Left ventricle myocardium superior (tissue), 1 donor: Measurements from ENCODE around the gene ASXL2. TPM values are rescaled to one million over a fixed set of nuclear protein-coding genes. Genes with fewer than 3 reads are reported as not detected.
"Not testable (repeated sequence)": the region's sequence is repeated elsewhere in the genome, so short reads cannot be mapped to it uniquely, and the experiment has no call there.

Experiments used
- ATAC-seq: fragments of 200-7000 bp; cut with Tn5 transposase; one replicate; pipeline ENCODE4 v1.9.1; 2020; ENCODE audit warnings: mild to moderate bottlenecking, moderate library complexity
- DNase-seq: peaks from one replicate; pipeline ENCODE4 v3.0.0-alpha.2; 2020
- intact Hi-C: fragments of 100-400 bp; cut with micrococcal nuclease; formaldehyde crosslinking; loops from one replicate; pipeline ENCODE4 v1.11.0; 2022
- long read RNA-seq: library from polyadenylated mRNA; unstranded; transcript quantifications from one replicate; pipeline ENCODE4 v2.0.0, GENCODE V29; 2021
- total RNA-seq: library from RNA; stranded (reverse); fragmentation: NEBNext Ultra II Directional; extraction: Animal tissue kit (Norgen Biotek cat#: 25700); gene quantifications from one replicate; pipeline ENCODE4 v1.2.1, GENCODE V29; 2021
- donor health status: DM: no; HTN: yes; CAD: no; lungs with severe emphysema.

The ASXL2 gene
- 26.1 TPM for total RNA-seq
- long read RNA-seq, partial matches to known transcripts = 0 of 3 reads
- long read RNA-seq, other reads (novel, unspliced or antisense) = 3 of 3 reads

DNA sequence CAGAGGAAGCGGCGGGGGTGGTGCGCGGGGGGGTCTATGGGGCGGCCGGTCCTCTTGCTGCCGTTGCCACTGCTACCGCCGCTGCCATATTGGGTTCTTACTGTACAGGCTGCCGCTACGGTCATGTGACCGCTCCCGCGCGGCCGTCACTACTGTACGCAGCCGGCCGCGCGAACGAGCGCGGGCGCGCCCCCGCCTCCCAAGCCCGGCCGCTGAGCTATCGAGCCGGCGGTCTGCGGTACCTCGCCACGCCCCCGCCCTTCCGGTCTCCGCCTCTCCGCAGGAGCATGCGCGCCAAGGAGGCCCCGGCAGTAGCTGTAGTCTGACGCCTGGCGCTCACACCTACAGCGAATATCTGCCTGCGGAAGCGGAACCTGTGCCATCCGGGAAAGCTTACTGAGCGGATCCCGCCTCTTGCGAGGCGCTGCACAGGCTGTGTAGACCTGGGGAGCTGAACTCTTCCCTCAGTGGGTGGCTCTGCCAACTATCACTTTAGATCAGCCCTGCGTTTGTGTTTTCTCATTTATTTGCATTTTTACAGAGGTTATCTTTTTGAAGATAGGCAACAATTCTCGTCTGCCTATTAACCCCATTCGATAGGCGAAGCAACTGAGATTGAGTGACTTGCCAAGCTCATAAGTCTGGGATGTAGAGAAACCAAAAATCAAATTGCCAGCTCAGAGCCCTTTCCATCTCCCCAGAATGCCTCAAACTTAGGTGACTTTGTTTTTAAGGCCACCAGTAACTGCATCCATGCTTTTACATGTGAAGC lies at the start of gene ASXL2:
Gene ASXL2 (minus strand): TSS at position 127 of the 772 bp plus-strand sequence. CDS start 265 bp downstream, outside the sequence.
- peak; percentile 99 for DNase-seq
- intact Hi-C loops = no loop called here
- ATAC-seq = peak; percentile 98

- DNase-seq (no peak), ATAC-seq (no peak)
- intact Hi-C loops = no loop called here
These were observed 48.9 kb upstream of the ASXL2 start for GRCh38 chr2:25926984-25927756.

DNA sequence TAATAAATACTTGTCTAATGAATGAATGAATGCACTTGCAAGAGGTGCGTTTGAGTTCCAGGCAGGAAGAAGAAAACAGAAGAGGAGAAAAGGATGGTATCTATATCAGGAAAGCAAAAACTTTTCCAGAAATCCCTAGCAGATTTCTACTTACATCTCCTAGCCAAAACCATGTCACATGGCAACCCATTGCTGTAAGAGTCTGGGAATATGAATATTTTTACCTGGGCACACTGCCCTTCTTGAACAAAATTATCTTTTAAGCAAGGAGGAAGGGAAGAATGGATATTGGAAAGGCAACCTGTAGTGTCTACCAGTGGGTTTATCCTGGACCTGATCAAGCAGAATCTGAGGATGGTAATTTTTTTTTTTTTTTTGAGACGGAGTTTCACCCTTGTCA lies 44.2 kb upstream of the ASXL2 start:
- intact Hi-C loops = no loop called here
- ATAC-seq = no peak
- no peak for DNase-seq

GRCh38 chr2:25920786-25921415 lies 42.6 kb upstream of the ASXL2 start:
- ATAC-seq (no peak), DNase-seq (no peak)
- intact Hi-C loops = no loop called here

DNA sequence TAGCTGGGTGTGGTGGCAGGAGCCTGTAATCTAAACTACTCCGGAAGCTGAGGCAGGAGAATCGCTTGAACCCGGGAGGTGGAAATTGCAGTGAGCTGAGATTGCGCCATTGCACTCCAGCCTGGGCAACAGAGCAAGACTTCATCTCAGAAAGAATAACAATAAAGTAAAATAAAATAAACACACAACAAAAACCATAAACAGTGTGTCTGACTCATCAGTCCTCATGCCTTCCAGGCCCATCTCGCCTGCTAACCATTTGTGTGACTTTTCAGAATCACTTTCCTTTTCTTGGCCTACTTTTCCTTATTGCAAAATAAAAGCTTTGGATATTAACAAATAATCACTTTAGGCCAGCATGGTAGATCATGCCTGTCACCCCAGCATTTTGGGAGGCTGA lies 42.0 kb upstream of the ASXL2 start:
- intact Hi-C loops = no loop called here
- DNase-seq (no peak), ATAC-seq (no peak)

- intact Hi-C loops = no loop called here
- no peak for ATAC-seq
These were observed 39.5 kb upstream of the ASXL2 start for GRCh38 chr2:25917832-25918231.

GRCh38 chr2:25917411-25917810 lies 39.1 kb upstream of the ASXL2 start:
- ATAC-seq, intact Hi-C loops, DNase-seq: not testable (repeated sequence)

More at GRCh38 chr2:25917832-25918231, 39.5 kb upstream of the ASXL2 start:
- no peak for DNase-seq

- DNase-seq, ATAC-seq, intact Hi-C loops: not testable (repeated sequence)
These were observed 37.9 kb upstream of the ASXL2 start for GRCh38 chr2:25915944-25916772.

DNA sequence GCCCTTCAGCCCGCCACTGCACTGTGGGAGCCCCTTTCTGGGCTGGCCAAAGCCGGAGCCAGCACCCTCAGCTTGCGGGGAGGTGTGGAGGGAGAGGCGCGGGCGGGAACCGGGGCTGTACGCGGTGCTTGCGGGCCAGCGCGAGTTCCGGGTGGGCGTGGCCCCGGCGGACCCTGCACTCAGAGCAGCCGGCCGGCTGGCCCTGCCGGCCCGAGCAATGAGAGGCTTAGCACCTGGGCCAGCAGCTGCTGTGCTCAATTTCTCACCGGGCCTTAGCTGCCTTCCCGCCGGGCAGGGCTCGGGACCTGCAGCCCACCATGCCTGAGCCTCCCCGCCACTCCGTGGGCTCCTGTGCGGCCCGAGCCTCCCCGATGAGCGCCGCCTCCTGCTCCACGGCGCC lies 37.1 kb upstream of the ASXL2 start:
- ATAC-seq, DNase-seq, intact Hi-C loops: not testable (repeated sequence)

DNA sequence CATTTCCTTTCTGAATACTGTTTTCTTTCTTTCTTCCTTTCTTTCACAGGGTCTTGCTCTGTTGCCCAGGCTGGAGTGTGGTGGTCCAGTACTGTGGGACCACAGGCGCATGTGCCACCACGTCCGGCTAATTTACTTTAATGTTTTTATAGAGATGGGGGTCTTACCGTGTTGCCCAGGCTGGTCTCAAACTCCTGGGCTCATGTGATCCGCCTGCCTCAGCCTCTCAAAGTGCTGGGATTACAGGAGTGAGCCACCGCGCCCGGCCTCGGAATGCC lies 35.3 kb upstream of the ASXL2 start:
- intact Hi-C loops, ATAC-seq, DNase-seq: not testable (repeated sequence)

DNA sequence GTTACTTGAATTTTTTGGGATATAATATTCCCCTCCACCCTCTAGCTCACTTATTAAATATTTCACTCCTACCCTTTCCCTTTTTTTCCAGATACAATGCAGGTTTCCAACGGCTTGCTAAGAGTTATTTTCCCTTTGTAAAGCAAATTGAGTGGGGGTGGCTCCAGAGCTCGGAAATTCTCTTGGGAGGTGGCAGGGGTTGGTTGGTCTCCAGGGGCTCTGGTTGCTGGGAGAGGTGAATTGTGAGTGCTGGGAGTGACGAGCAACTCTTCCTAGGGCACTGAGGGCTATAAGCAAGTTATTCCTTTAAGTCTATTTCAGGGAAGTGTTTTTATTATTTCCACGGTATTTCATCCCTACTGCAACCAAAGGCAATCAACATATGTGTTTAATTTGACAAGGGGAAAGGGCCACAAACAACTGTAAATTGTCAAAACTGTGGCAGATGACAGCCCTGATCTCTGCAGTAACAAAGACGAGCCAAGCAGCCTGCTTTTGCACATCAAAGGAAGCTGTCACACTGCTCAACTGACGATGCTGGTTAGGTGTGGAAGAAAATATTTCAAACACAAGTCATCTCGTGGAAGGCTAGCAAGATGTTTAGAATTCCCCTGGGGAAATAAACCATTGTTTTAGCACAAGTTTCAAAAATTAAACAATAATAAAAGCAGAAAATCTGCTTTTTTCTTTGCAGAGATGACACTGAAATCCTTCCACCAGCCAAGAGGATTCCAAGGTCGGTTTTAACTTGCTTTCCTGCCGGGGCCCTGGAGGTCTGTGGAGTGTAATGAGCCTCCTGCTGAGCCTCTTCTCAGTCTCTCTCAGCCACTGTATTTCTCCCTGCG lies 34.8 kb upstream of the ASXL2 start:
- DNase-seq (no peak), ATAC-seq (no peak)
- intact Hi-C loops = no loop called here

DNA sequence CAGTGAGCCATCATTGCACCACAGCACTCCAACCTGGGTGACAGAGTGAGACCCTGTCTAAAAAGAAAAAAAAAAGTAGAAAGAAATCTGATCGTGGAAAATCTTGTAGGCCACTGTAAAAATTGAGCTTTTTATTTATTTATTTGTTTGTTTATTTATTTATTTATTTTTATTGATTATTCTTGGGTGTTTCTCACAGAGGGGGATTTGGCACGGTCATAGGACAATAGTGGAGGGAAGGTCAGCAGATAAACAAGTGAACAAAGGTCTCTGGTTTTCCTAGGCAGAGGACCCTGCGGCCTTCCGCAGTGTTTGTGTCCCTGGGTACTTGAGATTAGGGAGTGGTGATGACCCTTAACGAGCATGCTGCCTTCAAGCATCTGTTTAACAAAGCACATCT lies 31.3 kb upstream of the ASXL2 start:
- intact Hi-C loops, ATAC-seq, DNase-seq: not testable (repeated sequence)

DNA sequence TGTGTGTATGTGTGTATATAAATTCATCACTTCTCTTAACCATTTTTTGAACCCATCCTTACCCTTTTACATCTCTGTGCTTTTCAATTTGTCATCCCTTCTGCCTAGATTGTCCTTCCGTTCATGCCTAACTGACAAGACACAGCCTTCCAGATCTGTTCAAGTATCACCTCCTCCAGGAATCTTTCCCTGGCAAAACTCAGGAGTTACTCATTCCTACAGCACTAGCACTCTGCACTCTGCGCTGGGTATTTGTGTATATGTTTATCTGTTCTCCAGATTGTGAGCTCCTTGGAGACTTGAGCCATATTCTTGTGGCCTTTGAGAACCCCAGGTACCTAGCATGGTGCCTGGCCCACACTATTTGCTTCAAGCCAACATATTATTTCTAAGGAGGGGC lies 26.8 kb upstream of the ASXL2 start:
- ATAC-seq (no peak), DNase-seq (no peak)
- intact Hi-C loops = no loop called here

DNA sequence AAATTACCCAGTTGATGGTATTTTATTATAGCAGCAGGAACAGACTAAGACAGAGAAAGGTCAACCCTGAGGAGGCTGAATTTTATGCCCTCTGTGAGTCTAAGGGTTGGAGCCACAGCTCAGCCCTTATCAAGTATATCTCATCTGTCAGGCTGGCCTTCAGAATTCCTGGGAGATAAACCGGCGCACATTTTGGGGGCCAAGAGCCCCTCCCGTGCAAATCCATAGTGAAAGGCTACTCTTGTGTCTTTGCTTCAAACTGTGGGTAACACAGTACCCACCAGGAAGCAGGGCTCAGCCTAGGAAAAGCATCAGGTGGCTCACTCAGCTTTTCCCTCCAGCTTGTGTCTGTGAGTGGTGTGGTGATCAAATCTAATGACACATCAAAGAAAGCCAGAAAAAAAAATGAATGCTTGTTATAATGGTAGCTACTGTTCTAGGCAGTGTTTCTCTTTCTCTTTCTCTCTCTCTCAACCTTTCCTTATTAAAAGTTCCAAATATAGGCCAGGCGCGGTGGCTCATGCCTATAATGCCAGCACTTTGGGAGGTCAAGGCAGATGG lies 25.0 kb upstream of the ASXL2 start:
- DNase-seq (no peak), ATAC-seq (no peak)
- intact Hi-C loops = no loop called here

GRCh38 chr2:25899404-25899970 lies 21.2 kb upstream of the ASXL2 start:
- no peak for ATAC-seq
- DNase-seq = no peak
- intact Hi-C loops = no loop called here

DNA sequence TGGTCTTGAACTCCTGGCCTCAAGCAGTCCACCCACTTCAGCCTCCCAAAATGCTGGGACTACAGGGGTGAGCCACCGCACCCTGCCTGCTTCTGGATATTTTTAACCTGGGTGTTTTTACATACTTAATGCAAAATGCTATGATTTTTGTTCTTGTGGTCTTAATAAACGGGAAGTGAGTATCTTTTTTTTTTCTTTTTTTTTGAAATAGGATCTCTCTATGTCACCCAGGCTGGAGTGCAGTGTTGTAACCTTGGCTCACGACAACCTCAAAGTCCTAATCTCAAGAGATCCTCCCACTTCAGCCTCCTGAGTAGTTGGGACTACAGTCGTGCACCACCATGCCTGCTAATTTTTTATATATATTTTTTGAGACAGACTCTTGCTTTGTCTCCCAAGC lies 19.2 kb upstream of the ASXL2 start:
- ATAC-seq = no peak
- intact Hi-C loops = no loop called here
- no peak for DNase-seq

DNA sequence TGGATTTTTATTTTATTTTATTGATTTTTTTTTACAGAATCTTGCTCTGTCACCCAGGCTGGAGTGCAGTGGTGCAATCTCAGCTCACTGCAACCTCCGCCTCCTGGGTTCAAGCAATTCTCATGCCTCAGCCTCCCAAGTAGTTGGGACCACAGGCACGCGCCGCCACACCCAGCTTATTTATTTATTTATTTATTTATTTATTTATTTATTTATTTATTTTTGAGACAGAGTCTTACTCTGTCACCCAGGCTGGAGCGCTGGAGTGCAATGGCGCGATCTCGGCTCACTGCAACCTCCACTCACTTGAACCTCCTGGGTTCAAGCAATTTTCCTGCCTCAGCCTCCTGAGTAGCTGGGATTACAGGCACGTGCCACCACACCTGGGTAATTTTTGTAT lies 18.0 kb upstream of the ASXL2 start:
- intact Hi-C loops, ATAC-seq, DNase-seq: not testable (repeated sequence)

GRCh38 chr2:25895610-25896009 lies 17.3 kb upstream of the ASXL2 start:
- no peak for ATAC-seq
- intact Hi-C loops = no loop called here

More at GRCh38 chr2:25895610-25896009, 17.3 kb upstream of the ASXL2 start:
- no peak for DNase-seq
